ENCODE data around the gene ADPRM.

Gene ADPRM

DNA sequence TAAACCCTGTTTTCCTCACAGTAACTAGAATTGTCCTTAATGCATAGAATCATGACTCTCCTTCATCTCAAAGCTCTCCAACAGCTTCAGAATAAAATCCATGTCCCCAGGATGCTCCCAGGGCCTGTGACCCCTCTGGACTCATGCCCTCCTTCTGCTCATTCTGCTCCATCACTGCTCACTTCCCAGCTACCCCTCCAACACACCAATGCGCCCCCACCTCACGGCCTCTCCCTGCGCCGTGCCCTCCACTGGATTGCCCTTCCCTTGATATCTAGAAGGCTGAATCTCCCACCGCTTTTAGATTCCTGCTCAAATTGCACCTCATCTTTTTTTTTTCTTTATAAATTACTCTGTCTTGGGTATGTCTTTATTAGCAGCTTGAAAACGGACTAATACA, 45.0 kb downstream of the ADPRM start:
- no peak for DNase-seq

- DNase-seq, result no peak
Observed at GRCh38 chr17:10743316-10744009, 46.1 kb downstream of the ADPRM start.

- DNase-seq, result no peak
Observed at GRCh38 chr17:10744501-10745000, 47.2 kb downstream of the ADPRM start.

- DNase-seq, result no peak
Observed at GRCh38 chr17:10745231-10745630, 47.8 kb downstream of the ADPRM start.

DNA sequence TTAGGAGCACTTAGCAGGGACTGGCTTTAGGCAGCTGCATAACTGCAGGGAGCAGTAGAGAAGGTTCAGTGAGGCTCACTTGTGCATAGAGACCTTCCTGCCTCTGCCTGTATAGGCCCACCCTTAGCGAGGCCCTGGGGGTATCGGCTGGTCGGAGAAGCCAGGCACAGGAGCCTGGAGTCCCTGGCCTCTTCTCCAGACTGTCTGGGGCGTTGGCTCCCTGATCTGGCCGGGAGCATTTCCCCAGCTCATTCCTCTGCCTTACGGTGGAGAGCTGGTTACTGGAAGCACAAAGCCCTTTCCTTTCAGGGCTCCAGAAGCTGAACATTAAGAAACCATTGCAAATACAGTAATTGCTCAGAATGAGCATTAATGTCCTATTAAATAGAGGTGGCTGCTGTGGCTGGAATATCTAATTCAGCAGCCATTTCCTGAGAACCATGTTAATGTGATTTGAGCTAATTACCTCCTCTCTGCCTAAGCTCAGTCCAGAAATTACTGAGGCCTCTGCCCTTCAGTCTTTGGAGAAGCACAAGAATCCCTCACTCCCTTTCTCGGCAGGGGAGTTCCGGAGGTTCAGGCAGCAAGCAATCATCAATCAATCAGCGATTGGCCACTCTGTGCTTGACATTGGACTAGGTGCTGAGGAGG, 51.3 kb downstream of the ADPRM start:
- no peak for DNase-seq

- no peak for DNase-seq
Observed at GRCh38 chr17:10750210-10750609, 52.8 kb downstream of the ADPRM start.

DNA sequence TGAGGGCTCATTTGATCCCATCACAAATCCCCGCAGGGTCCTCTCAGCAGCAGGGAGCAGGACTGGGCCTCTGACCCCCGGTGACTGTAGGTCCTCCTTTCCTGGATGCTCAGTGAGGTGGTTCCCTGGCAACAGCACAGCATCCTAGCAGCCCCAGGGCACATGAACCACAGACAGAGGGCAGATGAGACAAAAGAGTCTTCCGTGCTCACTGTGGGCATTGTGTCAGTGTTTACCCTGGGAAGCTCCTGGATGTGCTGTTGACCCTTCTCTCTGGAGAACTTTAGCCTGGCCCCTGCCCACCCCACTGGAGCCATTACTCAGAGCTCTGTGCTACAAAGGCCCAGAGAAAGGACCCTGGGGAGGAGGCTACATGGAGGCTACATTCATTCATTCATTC, 54.2 kb downstream of the ADPRM start:
- no peak for DNase-seq

GRCh38 chr17:10752696-10753095, 55.3 kb downstream of the ADPRM start:
- no peak for DNase-seq

DNA sequence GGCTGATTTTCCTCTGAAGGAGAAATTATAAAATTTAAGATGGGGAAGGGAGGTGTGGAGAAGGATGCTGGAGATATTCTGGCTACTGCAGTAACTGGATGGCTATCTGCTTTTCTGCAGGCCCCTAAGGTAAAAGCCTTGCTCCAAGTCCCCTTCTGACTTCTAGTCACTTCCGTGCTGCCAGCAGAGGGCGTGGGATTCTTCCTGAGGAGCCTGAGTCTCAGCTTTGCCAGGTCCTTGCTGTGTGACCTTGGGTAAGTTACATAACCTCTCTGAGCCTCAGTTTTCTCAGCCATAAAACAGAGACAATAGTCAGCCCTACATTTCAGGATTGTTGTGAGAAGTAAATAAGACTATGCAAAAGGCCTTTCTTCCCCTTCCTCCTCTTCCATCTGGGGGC, 56.7 kb downstream of the ADPRM start:
- DNase-seq, result peak in 1 of 2 experiments; percentile 10

GRCh38 chr17:10754861-10755591, 57.6 kb downstream of the ADPRM start:
- DNase-seq, result no peak

- no peak for DNase-seq
Observed at GRCh38 chr17:10755592-10756127, 58.3 kb downstream of the ADPRM start.

GRCh38 chr17:10756185-10756584, 58.8 kb downstream of the ADPRM start:
- no peak for DNase-seq

- no peak for DNase-seq
Observed at GRCh38 chr17:10756619-10757018, 59.2 kb downstream of the ADPRM start.

DNA sequence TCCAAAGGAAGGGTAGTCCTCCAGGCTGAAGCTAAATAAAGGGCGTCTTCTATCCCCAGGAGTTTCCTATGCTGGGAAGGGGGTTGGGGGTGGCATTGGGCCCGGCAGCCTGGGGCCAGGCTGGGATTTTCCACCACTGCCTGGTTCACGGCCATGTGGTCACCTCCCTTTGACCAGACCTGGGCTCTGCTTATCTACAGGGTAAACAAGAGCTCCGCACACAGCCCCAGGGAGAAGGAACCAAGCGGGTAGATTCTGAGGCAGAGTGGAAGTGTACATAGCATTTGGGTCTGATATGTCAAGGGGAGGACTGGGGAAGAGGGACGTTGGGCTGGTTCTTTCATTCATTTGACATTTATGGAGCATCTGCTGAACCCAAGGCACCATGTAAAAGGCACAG, 59.7 kb downstream of the ADPRM start:
- no peak for DNase-seq

DNA sequence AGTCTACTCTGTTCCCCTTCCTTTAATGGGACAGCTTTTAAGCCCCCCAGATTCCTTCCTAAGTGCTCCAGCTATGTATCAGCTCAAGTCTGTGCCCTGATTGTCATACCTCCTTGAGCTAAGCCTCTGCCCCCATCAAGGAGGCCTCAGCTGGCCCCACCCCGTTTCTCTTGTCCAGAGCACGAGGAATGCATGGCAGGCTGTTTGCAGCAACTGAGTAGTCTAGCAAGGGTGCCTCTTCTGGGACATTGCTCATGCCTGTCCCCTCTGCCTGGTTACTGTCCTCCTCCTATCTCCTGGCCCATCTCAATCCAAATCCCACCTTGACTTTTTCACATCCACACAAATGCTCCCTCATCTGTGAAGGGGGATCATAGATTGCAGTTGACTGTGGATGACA, 60.3 kb downstream of the ADPRM start:
- no peak for DNase-seq

- DNase-seq, result no peak
Observed at GRCh38 chr17:10758062-10758461, 60.7 kb downstream of the ADPRM start.

Data from activated CD4-positive, alpha-beta T cell treated with anti-CD3 and anti-CD28 coated beads, Interleukin-2, amount 50 U/mL, for 4 hours (primary cell).